ENCODE measurements around the gene ABHD8.

The ABHD8 gene

GRCh38 chr19:17266026-17266425, 37.2 kb downstream of the ABHD8 start:
- DNase-seq (ENCODE audit: low read depth), result no peak

DNA sequence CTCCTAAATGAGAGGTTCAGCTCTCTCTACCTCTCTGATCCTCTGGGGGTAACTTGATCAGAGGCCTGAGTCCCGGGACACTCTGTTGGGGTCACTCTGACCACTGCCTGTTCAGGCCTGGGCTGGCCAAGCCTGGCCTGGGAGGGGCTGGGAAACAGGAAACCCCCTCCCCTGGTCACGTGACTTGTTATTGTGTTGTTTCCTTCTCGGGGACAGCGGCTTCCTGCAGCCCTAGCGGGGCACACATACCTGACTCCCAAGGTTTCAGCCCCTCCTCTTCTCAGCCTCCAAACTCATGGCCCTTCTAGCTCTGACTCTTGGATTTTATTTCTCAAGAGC, 38.6 kb downstream of the ABHD8 start, which contains the start of gene USHBP1:
Gene USHBP1, minus strand, starts transcription at position 105 of the 339 bp plus-strand sequence. CDS start 446 bp downstream, outside the sequence.
- DNase-seq (ENCODE audit: low read depth), result no peak

DNA sequence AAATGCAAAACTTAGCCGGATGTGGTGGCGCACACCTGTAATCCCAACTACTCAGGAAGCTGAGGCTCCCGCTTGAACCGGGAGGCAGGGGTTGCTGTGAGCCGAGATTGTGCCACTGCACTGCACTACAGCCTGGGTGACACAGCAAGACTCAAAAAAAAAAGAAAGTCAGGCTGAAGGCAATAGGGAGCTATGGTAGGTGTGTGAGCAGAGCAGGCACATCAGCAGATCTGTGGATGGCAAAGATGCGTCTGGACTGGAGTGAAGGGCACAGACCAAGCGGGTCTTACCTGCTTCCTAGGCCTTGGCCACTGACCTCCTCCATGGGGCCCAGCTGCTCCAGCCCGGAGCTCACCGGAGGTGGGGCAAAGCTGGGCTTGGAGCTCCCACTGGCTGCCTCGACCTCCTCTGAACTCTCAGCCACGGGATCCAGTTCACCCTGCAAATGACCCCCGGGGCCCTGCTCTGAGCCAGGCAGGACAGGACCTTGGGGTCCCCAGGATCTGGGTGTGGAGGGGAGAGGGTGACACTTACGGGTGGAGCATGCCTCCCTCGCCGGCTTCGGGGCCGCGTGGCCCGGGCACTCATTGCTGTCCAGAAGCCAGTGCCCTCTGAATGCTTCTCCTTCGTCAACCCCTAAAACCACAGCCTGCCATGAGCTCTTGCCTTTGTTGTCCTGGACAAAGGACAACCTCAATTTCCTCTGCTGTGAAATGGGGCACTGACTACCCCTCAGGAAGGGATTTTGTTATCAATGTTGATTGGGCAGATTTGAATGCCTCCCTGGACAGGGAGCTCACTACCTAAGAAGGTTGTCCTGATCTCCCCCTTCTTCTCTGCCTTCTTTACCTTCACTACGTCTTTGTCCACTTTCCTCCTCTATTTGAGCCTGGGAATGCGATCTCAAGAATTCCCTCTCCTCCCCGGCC, 39.2 kb downstream of the ABHD8 start:
- DNase-seq (ENCODE audit: low read depth), result no peak

DNA sequence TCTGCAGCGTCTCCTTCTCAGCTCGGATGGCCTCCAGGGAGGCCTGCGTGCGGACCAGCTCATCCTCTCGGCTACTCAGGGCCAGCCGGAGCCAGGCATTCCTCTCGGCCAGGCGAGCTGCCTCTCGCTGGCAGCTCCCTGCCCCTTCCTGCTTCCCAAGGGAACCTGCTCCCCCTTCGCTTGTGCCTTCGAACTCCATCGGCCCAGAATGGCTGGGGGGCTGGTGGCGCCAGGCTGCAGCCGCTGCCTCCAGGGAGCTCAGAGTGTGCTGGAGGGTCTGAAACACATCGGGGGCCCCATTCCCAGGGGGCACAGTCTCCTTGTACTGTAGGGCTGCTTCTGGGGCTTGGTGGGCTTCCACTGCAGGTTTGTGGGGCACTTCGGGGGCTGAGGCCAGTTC, 40.7 kb downstream of the ABHD8 start:
- DNase-seq (ENCODE audit: low read depth), result no peak

DNA sequence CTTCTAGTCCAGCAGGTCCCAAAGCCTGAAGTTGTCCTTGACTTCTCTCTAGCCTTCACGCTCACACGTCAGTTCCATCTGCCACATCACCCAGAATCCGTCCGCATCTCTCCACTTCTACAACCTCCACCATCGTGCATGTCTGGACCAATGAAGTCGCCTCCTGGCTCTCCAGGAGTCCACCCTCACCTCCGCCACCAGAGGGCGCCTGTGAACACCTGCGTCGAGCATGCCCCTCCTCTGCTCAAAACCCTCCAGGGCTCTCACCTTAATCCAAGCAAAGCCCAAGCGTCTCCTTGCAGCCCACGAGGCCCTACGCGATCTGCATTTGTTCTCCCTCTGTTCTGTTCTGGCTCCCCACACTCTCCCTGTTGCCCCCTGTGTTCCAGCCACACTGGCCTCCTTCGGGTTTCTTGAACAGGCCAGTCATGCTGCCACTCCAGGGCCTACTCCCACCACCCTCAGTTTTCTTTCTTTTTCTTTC, 42.3 kb downstream of the ABHD8 start:
- DNase-seq (ENCODE audit: low read depth), result peak; percentile 86

DNA sequence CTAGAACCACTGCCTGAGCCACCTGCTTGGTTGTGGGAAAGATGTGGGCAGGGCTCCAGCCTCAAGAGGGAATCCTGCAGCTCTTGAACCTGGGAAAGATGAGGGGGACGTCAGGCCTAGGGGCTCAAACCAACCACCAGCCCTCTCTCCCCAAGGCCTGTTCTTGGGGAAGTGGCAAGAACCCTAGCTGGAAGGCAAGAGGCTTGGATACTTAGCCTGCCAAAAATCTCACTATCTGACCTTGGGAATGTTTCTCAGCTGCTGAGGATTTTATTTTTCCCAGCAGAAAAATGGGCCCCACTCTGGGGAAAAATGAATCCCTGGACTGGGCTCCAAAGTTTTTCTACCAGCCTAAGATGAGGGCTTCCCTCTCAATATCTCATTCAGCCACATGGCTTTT, 43.3 kb downstream of the ABHD8 start:
- DNase-seq (ENCODE audit: low read depth), result no peak

DNA sequence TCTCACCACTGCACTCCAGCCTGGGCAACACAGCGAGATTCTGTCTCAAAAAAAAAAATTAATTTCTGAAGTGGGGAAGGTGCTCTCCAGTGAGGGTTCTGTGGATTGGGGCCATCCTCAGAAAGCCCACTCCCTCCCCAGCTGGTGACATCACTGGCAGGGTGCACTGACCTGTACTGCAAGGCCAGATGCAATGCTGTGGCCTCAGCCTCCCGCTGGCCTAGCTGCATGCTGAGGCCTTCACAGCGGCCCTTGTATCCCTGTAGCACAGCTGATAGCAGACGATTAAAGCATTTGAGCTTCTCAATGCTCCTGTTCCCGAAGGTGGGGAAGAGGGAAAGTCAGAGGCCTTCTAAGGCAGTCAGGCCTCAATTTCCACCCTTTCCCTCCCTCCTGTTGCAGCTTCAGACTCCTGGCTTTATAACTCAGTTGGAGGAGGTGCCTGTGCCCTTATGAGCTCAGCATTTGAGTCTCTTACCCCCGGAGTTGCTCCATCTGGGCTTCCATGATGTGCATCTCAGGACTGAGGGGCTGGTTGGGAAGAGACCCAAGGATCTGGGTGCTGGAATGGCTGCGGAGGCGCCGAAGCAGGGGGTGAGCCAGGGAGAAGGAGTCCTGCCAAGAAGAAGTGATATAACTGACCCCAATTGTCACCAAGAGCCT, 44.0 kb downstream of the ABHD8 start:
- DNase-seq (ENCODE audit: low read depth), result no peak

DNA sequence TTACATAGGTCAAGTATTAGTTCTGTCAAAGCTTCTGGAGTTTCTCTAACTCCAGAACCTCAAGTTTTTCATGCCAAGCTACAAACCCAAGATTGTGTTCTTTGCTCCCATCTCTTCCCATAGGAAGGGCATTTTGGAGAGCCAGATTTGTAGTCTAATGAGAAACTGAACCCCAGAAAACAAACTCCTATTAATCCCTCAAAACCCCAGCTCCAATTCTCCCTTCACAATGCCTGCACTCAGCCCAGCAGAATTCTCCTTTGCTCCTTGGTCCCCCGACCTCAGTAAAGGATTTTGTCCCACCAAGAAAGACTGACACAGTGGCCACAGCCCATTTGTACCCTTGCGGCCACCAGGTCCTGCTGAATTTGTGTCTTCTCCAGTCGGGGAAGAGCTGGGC, 47.1 kb downstream of the ABHD8 start:
- no peak for DNase-seq (ENCODE audit: low read depth)

DNA sequence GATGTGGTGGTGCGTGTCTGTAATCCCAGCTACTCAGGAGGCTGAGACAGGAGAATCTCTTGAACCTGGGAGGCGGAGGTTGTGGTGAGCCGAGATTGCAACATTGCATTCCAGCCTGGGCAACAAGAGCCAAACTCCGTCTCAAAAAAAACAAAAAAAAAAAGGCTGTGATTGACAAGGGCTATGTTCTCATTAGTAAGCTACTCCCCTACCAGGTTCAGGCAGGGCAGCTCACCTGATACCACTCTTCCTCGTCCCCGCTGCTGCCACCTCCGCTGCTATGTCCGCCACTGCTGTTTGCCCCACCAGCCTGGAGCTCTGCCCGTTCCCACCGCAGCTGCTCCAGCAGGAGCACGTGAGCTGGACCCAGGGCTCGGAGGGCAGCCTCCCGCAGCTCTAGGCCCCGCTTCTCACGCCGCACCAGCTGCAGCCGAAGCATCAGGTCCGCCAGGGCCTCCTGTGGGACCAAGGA, 48.0 kb downstream of the ABHD8 start:
- no peak for DNase-seq (ENCODE audit: low read depth)

DNA sequence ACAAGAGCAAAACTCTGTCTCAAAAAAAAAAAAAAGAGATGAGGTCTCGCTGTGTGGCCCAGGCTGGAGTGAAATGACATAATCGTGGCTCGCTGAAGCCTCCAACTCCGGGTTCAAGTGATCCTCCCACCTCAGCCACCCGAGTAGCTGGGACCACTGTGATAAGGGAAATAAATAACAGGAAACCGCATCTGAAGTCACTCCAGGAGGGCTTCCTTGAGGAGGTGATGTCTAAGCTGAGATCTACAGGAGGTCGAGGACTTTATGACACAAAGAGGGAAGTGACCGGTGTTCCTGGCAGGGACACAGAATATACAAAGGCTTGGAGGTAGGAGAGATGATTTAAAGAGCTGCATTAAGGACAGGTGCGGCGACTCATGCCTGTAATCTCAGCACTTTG, 48.6 kb downstream of the ABHD8 start:
- no peak for DNase-seq (ENCODE audit: low read depth)

- DNase-seq (ENCODE audit: low read depth), result no peak
Observed at GRCh38 chr19:17249887-17250548, 53.2 kb downstream of the ABHD8 start.

DNA sequence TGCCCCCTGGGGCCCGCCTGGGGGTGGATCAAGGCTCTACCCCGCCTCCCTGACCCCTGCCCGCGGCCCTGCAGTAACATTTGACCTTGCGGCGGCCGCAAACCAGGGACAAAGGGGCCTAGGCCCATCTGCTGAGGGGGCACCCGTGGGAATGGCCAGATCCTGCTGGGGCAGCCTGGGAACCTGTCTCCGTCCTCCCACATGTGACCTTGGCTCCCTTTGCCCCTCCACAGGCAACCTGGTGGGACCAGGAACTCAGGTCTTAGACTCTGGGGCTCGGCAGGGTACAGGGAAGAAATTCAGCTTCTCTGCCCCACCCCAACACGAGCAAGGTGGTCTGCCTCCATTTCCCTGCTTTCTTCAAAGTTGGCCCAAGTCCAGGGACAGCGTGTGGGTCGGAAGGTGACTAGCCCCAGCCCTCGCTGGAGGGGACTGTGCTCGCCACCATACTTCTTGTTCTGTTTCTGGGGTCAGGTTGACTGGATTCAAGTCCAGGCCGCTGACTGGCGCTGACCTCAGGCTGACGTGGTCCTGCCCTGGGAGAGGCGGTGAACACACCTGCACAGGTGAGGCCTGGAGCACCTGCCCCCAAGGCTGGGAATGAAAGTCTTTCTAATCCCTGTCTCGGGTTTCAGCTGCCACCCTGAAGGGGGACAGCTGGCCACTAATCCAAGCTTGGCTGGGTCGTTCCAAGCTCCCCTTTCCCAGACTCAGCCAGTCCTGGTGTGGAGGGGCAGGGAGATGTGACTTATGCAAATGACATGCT, 55.0 kb downstream of the ABHD8 start:
- DNase-seq (ENCODE audit: low read depth), result no peak

DNA sequence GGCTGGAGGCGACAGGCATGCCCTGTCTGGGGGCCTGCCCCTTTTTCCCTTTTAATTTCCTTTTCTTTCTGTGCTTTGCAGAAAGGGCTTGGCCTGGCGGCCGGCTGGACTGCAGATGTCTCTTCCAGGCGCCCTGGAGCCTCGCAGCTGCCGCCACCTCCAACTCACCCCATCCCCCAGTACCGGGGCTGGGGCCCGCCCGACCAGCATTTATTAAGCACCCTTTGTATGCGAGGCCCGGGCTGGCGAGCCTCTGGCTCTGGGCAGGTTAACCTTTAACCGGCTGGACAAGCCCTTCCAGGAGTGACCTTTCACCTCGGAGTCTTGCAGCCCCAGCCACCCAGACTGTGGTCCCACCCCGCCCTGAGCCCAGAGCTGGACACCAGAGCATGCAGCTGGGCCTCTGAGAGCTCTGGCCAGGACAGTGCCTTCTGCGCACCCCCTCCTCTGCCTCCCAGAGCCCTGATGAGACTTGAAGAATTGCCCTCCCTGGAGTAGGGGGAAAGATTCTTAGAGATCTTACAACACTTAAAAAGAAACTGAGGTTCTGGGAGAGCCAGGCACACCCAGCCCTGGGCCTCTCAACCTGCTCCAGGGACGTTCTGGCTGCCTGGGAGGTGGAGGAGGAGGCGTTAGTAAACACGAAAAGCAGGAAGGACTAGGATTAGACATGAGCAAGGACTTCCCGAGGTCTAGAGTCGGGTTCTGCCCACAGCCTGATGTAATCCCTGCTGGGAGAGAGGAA, 56.4 kb downstream of the ABHD8 start:
- no peak for DNase-seq (ENCODE audit: low read depth)

- no peak for DNase-seq (ENCODE audit: low read depth)
Observed at GRCh38 chr19:17245535-17245984, 57.7 kb downstream of the ABHD8 start, which contains the start of gene NR2F6. NR2F6 (minus strand) TSS chr19:17245919; CDS start chr19:17245220, 699 bp downstream.

- no peak for DNase-seq (ENCODE audit: low read depth)
Observed at GRCh38 chr19:17244618-17245534, 58.3 kb downstream of the ABHD8 start.

- DNase-seq (ENCODE audit: low read depth), result no peak
Observed at GRCh38 chr19:17243830-17244617, 59.2 kb downstream of the ABHD8 start.

- DNase-seq (ENCODE audit: low read depth), result no peak
Observed at GRCh38 chr19:17243211-17243829, 59.9 kb downstream of the ABHD8 start.

DNA sequence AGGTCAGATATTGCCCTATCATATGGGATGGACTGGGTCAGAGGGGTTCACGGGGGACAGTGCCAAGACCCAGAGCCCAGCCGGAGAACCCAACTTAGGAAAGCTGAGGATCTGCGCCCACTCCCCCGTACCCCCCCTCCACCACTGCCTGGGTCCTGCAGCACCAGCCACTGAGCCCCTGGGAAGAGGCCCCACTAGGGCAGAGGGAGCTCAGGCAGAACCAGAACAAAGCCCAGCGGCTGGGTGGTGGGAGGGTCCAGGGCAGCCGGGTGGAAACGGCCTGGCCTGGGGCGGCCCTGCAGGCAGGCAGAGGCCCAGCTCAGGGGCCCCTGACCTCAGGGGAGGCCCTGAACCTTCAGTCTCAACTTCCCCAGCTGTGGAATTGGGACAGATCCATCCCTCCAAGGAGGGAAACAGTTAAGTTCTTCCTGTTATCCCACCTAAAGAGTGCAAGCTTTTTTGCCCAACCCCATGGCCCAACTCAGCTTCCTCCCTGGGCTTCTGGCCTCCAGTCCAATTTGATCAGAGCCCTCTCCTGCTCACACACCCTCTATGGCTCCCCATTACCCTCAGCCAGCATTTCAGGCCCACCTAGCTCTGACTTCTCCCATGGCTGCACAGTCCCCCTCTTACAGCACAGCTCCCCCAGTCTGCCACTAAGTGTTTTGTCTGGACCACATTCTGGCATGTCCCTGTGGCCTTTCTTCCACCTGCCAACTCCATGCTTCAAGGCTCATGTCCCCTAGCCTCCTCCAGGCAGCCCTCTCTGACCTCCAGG, 60.6 kb downstream of the ABHD8 start:
- DNase-seq (ENCODE audit: low read depth), result no peak

Measured in activated T-cell treated with anti-CD3 and anti-CD28 coated beads for 24 hours (primary cell).